Esophagus mucosa (tissue), 1 donor: ENCODE data around the gene TRAFD1. TPM values are rescaled to one million over a fixed set of nuclear protein-coding genes. Genes with fewer than 3 reads are reported as not detected.
"Not testable (repeated sequence)": the region's sequence is repeated elsewhere in the genome, so short reads cannot be mapped to it uniquely, and the experiment has no call there.

Experiments
- ATAC-seq: fragments of 200-7000 bp; cut with Tn5 transposase; one replicate; pipeline ENCODE4 v1.9.1; 2020
- total RNA-seq: library from RNA; stranded (reverse); gene quantifications from one replicate; pipeline ENCODE4 v1.2.4, GENCODE V29; 2023
- donor health status: DM: yes; HTN: yes; CAD: no.

Gene TRAFD1
- total RNA-seq, 1 donor from 2014 or later: 24.0 TPM

DNA sequence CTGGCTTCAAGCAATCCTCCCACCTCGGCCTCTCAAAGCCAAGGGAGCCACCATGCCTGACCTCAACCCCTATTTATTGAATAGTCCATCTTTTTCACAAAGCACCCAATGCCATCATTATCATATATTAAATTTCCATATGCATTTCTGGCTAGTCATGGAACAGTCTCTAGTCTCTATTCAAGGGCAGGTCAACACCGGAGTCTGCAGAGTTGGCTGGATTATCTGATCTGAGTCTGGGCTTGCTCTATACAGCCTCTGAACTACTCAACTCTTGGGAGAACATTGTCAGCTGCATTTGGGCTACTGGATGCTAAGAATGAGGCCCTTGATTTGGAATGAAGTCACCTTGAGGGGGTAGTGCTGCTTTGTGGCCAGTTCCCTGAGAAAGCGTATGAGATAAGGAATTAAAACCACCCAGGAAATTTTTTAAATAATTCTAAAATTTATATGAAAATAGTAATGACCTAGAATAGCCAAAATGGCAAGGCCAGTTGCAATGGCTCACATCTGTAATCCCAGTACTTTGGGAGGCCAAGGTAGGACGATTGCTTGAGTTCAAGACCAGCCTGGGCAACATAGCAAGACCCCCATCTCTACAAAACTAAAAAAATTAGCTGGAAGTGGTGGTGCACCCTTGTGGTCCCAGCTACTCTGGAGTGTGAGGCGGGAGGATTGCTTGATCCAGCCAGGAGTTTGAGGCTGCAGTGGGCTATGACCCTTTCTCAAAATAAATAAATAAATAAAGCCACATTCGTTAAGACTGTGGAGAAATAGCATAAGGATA lies 9.9 kb upstream of the TRAFD1 start:
- peak; percentile 48 for ATAC-seq

DNA sequence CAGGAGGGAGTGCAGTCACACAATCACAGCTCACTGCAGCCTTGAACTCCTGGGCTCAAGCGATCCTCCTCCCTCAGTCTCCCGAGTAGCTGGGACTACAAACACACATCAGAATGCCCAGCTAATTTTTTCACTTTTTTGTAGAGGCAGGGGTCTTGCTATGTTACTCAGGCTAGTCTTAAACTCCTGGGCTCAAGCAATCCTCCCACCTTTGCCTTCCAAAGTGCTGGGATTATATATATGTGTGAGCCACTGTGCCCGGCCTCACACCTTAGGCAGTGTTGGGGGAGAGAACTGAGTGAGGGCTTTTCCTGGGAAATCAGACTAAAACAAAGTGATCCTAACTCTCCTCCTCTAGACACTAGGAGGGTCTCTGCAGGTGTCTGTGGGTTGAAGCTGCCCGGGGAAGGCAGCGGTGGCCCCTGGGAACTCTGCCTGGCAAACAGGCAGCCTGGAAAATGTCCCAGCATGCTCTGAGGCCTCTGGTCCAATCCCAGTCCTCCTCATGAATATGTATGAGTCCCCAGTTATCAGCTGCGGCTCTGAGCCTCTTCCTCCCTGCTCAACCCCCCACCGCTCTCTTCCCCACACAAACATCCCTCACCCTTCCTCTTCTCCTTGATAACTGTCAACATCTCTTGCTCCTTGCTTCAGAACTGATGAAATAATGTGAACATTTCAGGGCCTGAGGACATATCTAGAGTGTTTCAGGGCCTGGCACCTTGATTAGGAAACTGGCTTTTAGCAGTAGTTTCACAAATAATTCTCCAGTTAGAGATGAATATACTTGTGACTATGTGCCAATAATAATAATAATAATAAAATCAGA lies 8.9 kb upstream of the TRAFD1 start:
- ATAC-seq: no peak

DNA sequence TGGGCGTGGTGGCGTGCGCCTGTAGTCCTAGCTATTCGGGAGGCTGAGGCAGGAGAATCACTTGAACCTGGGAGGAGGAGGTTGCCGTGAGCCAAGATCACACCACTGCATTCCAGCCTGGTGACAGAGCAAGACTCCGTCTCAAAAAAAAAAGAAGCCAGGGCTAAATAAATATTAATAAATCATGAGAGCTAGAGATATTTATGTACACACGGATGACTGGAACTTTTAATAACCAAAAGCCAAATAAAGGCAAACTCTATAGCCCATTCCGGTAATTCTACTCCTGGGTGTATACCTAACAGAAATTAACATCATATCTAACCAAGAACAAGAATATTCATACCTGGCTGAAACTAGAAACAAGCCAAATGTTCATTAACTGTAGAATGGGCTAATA lies 7.7 kb upstream of the TRAFD1 start:
- no peak for ATAC-seq

DNA sequence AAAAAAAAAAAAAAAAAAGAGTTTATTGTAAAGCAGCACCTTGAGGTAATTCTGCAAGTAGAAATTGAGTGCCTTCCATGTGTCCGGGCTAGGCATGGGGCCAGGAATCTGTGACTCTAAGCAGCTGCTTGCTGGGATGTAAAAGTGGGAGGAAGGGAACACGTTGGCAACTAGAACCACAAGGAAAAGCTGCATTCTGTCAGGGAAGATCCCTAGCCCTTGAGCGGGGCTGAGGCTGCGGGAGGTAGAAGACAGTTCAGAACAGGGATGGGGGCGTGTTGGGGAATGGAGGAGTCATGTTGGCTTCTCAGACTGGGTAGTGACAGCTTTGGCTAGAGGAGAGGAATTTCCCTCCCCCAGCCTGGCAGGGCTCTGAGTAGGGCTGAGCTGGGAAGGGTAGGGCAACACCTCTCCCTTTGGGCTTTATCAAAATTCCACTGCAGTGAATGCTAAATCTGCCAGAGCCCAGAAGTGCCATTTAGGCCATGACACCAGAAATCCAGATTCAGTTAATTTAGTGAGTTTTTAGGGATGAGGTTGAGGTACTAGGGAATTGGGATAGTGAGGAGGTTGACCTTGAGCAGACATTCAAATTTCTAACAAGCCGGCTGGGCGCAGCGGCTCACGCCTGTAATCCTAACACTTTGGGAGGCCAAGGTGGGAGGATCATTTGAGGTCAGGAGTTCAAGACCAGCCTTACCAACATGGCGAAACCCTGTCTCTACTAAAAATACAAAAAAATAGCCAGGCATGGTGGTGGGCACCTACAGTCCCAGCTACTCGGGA lies 3.4 kb upstream of the TRAFD1 start:
- peak; percentile 56 for ATAC-seq

DNA sequence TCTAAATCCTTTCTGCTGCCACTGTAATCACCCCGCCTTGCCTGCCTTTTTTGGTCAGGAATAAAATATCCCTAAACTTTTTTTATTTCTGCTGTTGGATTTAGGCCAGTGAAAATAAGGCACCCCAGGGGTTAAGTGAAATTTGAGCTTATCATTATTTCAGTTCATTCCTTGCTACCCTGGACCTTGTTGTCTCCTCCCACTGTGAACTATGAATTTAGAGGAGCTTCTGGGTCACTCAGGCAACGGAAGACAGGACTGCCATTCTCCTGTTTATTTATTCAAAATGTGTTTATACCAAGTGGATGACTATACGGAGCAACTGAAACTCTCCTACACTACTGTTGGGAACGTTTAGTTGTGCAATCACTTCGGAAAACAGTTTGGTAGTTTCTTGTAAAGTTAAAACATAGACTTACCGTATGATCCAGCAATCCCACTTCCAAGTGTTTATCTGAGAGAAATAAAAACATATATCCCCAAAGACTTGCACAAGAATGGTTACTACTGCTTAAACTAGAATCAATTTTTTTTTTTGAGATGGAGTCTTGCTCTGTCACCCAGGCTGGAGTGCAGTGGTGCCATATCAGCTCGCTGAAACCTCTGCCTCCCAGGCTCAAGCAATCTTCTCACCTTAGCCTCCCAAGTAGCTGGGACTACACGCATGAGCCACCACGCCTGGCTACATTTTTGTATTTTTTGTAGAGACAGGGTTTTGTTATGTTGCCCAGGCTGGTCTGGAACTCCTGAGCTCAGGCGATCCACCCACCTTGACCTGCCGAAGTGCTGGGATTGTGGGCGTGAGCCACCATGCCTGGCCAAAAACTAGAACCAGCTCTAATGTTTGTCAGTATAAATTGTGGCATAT lies 2.3 kb upstream of the TRAFD1 start:
- ATAC-seq: no peak

DNA sequence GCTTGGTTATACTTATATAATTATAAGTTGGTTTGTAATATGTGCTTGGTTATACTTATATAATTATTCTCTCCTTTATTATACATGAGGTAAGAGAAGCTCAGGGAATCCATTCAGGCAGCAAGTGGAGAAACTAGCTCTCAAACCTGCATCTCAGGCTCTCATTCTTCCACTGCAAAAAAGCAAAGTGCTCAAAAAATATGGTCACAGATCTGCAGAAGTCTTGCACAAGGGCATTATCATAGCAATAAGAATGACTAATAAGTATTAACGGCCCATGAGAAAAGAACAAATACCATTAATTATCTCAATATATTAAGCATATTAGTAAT lies 476 bp upstream of the TRAFD1 start:
- no peak for ATAC-seq

DNA sequence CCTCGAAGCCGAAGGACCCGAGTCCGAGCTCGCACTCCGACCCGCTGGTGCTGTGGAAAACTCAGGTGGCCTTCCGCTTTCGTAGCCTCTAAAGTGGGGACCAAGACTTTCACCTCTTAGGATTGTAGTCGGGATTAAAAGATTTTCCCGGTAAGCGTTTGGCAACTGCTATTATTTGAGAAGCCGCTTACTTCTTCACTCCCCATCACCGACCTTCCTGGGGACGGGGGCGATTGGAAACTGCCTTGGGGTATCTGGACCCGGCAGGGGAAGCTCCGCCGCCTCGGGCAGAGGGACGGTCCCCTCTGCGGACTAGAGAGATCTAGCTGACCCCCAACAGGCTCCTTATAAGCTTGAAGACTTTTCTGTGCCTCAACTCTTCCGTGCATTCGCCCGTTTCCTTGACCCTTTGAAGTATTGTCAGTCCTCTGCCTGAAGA lies 659 bp downstream of the TRAFD1 start:
- ATAC-seq: no peak

DNA sequence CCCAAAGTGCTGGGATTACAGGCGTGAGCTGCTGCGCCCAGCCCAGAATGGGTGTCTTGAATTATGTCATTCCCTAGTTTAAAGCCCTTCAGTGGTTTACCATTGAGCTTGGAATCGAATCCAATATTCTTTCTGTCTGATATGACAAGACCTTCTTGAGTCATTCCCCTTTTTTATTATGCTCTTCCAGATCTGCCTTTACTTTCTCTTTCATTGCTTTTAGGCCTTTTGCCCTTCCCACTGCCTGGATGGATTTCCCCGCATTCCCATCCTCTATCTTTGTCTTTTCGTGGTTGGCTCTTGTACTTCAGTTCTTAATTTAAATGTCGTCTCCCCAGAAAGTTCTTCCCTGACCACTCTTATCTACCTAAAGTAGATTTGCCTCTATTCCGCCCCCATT lies 1.6 kb downstream of the TRAFD1 start:
- no peak for ATAC-seq

DNA sequence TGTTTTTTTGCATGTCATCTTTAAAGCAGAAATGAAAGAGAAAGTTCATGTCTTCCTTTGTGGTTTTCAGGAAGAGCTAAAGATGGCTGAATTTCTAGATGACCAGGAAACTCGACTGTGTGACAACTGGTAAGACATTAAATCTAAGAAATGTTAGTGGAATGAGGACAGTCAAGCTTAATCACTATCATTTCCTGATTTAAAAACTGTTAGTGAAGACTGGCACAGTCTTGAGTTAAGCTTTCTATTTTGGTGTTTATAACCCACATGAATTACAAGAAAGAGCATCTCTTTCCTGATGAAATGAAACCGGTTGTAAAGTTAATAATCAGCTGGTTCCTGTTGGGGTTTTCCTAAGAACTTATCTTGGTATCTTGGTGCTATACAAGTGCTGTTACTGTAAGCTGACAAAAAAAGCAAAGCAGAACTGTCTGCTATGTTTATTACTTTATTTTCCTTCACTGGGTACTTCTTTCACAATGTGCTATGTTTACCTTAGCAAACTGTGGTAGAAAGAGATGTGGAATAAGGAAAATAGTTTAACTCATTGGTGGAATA lies 5.2 kb downstream of the TRAFD1 start:
- no peak for ATAC-seq

DNA sequence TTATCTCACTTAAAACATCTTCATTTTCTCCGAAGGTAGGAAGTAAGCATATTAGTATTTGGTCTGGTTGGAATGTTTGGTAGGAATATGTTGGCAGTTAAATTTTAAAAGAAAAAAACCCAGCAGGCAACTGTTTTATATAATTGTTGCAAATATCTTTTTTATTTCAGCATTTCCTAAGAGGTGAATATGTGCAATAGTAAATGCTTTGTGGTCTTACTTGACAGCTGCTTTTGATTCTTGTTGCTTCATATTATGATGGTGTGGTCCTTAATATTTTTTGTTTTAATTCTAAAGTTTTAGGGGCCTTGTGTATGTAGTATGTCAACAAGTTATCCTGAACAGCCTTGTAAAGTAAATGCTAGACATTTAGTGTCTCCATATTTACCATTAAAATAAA lies 6.3 kb downstream of the TRAFD1 start:
- ATAC-seq: no peak

DNA sequence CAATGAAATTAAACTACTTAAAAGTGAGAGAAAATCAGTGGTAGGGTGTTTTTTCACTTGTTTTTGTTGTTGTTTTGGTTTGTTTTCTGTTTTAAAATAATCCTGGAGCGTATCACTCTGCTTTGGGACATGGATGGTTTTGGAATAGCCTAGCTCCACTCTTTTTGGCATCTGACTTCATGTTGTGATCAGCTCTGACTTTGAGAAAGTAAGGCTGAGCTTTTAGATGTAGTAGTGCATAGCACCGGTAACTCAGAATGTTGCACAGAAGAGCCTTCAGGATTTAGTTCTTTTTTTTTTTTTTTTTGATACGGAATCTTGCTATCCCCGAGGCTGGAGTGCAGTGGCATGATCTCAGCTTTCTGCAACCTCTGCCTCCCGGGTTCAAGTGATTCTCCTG lies 8.1 kb downstream of the TRAFD1 start:
- ATAC-seq: no peak

DNA sequence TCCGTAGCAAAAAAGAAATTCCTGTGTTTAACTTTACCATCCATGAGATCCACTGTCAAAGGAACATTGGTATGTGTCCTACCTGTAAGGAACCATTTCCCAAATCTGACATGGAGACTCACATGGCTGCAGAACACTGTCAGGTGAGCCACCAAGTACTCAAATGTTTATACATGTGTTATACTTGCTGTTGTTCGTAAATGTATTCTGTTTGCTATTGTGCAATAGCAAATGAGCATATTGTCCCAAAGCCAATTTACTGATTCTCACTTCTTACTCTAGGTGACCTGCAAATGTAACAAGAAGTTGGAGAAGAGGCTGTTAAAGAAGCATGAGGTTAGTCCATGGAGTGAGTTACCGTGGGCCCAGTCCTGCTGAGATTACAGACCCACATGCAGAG lies 9.4 kb downstream of the TRAFD1 start:
- peak; percentile 13 for ATAC-seq

DNA sequence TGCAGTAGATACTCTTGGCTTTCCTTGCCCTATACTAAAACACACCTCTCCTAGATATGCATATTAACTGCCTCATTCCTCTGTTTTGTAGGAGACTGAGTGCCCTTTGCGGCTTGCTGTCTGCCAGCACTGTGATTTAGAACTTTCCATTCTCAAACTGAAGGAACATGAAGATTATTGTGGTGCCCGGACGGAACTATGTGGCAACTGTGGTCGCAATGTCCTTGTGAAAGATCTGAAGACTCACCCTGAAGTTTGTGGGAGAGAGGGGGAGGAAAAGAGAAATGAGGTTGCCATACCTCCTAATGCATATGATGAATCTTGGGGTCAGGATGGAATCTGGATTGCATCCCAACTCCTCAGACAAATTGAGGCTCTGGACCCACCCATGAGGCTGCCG lies 15.4 kb downstream of the TRAFD1 start:
- ATAC-seq: no peak

DNA sequence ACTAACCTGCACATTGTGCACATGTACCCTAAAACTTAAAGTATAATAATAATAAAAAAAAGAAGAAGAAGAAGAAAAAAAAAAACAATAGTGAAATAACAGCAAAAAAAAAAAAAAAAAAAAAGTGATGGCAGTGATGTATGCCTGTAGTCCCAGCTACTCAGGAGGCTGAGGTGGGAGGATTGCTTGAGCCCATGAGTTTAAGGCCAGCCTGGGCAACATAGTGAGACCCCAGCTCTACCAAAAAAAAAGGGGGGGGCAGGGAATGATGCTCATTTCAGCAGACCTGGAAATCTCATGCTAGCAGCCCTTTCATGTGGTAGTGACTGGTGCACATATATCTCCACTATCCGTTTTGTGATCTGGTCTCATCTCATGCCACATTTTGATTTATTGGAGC lies 20.8 kb downstream of the TRAFD1 start:
- no peak for ATAC-seq

DNA sequence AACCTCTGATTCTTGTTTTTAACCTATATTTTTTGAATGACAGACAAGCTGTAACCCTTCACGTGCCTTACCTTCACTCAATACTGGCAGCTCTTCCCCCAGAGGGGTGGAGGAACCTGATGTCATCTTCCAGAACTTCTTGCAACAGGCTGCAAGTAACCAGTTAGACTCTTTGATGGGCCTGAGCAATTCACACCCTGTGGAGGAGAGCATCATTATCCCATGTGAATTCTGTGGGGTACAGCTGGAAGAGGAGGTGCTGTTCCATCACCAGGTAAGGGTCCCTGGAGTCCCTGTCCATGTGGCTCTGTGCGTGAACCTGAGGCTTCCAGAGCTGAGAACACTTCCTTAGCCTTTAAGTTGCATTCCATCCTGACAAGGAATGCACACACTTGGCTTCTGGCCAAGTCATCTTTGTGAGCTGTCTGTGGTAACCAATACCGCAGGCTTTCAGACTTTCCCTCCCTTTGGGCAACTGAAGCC lies 22.7 kb downstream of the TRAFD1 start:
- ATAC-seq: peak; percentile 20

DNA sequence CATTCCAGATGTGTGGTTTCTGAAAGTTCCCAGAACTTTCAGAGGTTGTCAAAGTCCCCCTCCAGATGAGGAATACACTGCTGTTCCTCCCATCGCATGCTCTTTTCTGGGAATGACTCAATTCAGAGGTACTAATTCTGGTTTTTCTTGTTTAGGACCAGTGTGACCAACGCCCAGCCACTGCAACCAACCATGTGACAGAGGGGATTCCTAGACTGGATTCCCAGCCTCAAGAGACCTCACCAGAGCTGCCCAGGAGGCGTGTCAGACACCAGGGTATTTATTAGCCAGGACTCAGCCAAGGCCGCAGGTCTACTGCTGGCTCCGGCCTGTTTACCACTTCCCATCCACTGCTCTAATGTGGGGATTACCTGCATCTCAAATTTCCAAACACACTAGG lies 24.2 kb downstream of the TRAFD1 start:
- peak; percentile 94 for ATAC-seq

DNA sequence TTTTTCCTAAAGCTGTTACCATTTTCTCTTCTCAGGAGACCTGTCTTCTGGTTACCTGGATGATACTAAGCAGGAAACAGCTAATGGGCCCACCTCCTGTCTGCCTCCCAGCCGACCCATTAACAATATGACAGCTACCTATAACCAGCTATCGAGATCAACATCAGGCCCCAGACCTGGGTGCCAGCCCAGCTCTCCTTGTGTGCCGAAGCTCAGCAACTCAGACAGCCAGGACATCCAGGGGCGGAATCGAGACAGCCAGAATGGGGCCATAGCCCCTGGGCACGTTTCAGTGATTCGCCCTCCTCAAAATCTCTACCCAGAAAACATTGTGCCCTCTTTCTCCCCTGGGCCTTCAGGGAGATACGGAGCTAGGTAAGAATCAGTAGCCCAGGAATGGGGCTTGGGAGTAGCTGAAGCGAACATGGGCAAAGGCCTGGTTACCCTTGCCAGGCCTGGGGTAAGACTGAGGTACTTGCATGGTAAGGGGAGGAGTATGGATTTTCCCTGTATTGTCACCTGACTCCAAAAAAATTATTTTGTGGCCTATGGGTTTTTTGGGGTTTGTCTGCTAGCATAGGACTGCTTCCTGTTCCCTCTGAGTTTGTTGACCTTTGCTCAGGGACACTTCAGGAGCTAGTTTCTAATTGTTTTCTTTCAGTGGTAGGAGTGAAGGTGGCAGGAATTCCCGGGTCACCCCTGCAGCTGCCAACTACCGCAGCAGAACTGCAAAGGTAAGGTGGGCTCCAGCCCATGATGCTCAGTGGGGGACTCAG lies 26.6 kb downstream of the TRAFD1 start:
- ATAC-seq: no peak

DNA sequence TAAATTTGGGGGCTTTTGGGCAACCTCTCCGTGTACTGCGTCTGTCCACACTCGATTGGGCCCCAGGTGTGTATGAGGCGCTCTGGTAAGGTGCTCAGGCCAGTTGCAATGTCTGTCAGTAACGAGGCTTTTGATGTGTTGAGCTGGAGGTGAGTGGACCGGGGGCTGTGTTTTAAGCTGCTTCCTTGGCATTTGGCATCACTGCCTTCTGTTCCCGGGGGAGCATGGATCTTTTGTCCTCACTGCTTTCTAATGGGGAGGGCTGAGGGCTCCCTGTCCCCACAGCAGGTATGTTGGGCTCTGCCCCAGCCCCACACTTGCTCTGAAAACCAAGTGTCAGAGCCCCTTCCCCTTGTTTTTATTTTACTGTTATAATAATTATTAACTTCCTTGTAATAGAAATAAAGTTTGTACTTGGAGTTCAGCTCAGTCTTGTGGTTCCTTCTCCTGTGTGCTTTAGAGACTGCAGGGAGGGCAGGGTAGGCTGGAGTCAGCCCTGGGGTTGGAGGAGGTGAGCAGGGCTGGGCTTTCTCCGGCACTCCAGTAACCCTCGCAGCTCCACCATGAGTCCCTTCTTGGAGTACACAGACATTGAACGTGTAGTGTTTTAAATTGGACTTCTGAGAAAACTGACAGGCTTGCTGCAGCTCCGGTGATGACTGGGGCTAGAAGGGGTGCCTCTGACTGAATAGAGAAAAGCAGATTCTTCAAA lies 28.0 kb downstream of the TRAFD1 start:
- ATAC-seq: no peak

DNA sequence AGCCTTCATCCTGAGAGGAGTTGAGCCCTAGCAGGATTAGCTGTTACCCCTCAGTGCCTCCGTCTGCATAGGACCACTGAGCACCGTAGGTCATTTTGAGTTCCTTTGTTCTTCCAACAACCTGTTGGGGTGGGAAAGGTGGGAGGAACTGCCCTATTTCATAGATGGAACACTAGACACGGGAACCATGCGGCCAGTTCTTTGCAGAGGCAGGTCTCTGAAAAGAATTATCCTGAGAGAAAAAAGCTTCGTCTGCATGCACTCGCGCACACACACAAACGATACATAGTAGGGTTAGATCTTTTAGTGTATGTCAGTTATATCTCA lies 28.5 kb downstream of the TRAFD1 start:
- ATAC-seq: no peak

DNA sequence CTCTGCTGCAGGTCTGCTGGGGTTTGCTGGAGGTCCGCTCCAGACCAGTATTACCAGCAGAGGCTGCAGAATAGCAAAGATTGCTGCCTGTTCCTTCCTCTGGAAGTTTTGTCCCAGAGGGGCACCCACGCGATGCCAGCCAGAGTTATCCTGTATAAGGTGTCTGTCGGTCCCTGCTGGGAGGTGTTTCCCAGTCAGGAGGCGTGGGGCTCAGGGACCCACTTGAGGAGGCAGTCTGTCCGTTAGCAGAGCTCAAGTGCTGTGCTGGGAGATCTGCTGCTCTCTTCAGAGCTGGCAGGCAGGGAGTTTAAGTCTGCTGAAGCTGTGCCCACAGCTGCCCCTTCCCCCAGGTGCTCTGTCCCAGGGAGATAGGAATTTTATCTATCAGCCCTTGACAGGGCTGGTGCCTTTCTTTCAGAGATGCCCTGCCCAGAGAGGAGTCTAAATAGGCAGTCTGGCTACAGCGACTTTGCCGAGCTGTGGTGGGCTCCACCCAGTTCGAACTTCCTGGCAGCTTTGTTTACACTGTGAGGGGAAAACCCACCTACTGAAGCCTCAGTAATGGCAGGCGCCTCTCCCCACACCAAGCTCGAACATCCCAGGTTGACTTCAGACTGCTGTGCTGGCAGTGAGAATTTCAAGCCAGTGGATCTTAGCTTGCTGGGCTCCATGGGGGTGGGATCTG lies 33.2 kb downstream of the TRAFD1 start:
- ATAC-seq: not testable (repeated sequence)
